SK-N-MC (cell line): ENCODE results near the gene UST.
"Not testable (repeated sequence)": the region's sequence is repeated elsewhere in the genome, so short reads cannot be mapped to it uniquely, and the experiment has no call there.

ENCODE experiments used
- DNase-seq: peaks from one replicate; pipeline ENCODE4 v3.0.0-alpha.2; 2011; ENCODE audit warnings: low read depth, low spot score
- H3K27ac ChIP-seq: fragments of 200-600 bp; sonication (generic); 2 replicates; pipeline ENCODE4 v1.5.1; 2016; ENCODE audit warnings: mixed run types
- H3K36me3 ChIP-seq: fragments of 200-600 bp; sonication (generic); 2 replicates; pipeline ENCODE4 v1.6.1; 2017; ENCODE audit warnings: antibody characterized with exemption, low read length, mixed read lengths; ENCODE audit not compliant: insufficient read depth
- H3K4me3 ChIP-seq: fragments of 200-600 bp; sonication (generic); 2 replicates; pipeline ENCODE4 v1.5.1; 2016
- H3K9ac ChIP-seq: fragments of 200-600 bp; sonication (generic); 2 replicates; pipeline ENCODE4 v1.8.0; 2017; ENCODE audit warnings: mixed run types, mixed read lengths; ENCODE audit not compliant: insufficient read length
- H3K9me3 ChIP-seq: fragments of 200-600 bp; sonication (generic); 2 replicates; pipeline ENCODE4 v1.6.1; 2017; ENCODE audit warnings: low read depth, mild to moderate bottlenecking, antibody characterized with exemption, low read length, moderate library complexity, mixed read lengths
- EZH2 ChIP-seq: fragments of 200-600 bp; sonication (generic); IDR thresholded peaks from one replicate; pipeline ENCODE4 v1.6.1; 2017; ENCODE audit warnings: antibody characterized with exemption
- FOXP2 ChIP-seq: optimal IDR thresholded peaks from 2 replicates; pipeline ENCODE3; 2011; ENCODE audit warnings: mild to moderate bottlenecking, moderate library complexity; ENCODE audit not compliant: insufficient read depth; ENCODE audit errors: extremely low read length, control extremely low read depth
- POLR2AphosphoS5 ChIP-seq: IDR thresholded peaks from 2 replicates; pipeline ENCODE4 v1.6.1; 2012; ENCODE audit warnings: mild to moderate bottlenecking, low read depth, low read length, borderline replicate concordance

UST gene

DNA sequence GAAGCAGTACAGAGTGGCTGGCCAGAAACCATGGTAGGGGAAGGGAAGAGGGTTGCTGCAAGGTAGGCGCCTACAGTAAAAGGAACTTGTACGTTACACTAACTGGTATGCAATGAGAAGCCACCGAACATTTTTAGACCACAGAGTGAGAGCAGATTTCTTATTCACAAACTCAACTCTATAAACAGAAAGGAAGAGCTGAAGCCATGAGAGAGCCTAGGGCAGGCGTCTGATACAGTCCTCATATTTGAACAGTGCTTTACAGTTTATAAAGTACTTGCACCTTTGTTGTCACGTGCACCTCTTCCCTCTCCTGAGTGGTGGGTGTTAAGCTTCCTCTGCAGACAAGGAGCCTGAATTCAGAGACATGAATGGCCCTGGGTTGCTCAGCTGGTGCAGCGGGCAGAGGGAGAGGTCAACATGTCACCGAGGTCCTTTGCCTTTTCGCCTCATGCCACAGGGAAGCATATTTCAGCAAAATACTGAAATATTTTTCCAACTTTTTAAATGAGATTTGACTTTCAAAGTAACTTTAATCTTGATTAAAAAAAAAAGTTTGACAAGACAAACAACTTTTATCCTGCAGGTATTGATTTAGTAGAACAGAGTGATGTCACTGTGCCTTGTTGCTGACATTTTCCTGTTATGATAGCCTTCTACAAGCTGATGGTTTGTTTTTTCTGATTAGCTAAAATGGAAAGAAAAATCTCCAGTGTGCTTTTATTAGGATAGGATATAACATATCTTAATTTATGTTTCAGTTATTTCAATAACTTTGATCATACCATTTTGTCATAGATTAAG is 23.8 kb downstream of the UST start:
- H3K27ac ChIP-seq = 0 out of 2 replicates have a peak overlapping the region, but pooled peaks have one; percentile 42
- H3K4me3 ChIP-seq = peak overlapping the region; percentile 18; the same call in 1 of the 2 replicates
- H3K36me3 ChIP-seq = no peaks in the 10 kb centered on the region
- no peak overlapping the region for H3K9ac ChIP-seq
- DNase-seq = no peak
- TF ChIP-seq FOXP2 (no peak), POLR2AphosphoS5 (no peak), EZH2 (no peak)
- H3K9me3 ChIP-seq = no peaks in the 10 kb centered on the region

DNA sequence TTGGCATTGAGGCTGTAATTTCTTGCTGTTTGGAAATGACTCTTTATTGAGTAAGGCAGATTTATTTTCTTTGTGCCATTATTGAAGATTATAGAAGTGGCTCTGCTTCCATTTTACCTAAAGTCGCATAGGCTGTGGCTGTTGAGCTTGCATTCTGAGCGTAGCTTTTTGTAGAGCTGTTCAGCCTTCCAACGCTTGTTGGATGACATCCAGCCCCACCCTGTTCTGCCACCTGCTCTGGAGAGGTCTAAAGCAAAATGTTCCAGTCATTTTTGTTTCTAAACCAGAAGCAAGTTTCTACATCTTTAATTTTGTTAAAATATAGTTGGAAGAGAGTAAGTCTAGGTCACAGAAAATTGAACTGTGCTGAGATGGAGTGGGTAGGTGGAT is 24.4 kb downstream of the UST start:
- Histone ChIP-seq H3K27ac (no peak overlapping the region), H3K36me3 (no peaks in the 10 kb centered on the region), H3K4me3 (peak overlapping the region; percentile 18; the same call in 1 of the 2 replicates), H3K9ac (no peak overlapping the region), H3K9me3 (no peaks in the 10 kb centered on the region)
- no peak for DNase-seq
- no peak for TF ChIP-seq POLR2AphosphoS5
- TF ChIP-seq EZH2 = no peak
- no peak for TF ChIP-seq FOXP2

DNA sequence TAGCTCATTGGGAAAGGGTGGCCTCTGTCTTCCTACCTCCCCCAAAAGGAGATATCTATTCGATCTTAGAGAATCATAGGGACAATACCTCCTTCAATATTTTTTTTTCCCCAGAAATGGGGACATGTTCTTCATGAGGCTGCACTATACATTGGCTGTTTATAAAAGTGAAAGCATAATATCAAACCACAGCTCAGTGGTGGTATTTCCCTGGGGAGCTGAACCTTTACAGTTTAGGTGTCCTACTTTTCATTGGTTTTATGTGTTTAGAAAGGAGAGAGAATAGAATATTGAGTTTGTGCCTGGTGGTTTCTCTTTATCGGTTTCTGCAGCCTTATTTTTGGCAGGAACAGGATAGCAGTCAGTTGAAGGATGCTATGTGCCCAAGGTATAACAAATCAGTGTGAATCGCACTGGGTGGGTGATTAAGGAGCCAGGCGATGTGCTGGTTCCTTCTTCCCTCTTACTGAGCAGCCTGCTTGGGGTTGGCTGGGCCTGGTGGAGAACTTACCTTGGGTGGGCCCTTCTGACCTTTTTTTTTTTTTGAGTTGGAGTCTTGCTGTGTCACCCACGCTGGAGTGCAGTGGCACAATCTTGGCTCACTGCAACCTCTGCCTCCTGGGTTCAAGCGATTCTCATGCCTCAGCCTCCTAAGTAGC is 25.2 kb downstream of the UST start:
- Histone ChIP-seq H3K27ac (no peak overlapping the region), H3K36me3 (no peaks in the 10 kb centered on the region)

DNA sequence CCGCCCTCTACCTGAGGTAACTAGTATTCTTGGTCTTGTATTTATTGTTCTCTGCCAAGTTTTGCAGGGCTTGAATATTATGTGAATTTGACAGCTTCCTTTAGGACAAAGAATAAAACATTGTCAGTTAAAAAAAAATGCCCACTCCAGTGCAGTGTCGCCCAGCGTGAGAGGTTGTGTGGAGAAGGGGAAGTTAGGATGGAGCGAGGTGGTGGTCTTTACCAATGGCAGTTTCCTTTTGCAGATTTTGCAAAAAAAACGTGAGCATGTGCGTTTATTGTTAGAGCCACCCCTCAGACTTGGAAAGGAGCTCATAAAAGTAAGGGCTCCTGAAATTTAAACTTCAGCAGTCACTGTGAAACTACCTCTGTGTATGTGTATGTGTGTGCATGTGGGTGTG is 28.3 kb downstream of the UST start:
- H3K9ac ChIP-seq = no peak overlapping the region
- no peaks in the 10 kb centered on the region for H3K9me3 ChIP-seq
- TF ChIP-seq POLR2AphosphoS5 = no peak
- TF ChIP-seq FOXP2 = no peak
- TF ChIP-seq EZH2 = no peak
- H3K36me3 ChIP-seq = no peaks in the 10 kb centered on the region
- no peak for DNase-seq
- no peak overlapping the region for H3K4me3 ChIP-seq
- H3K27ac ChIP-seq = no peak overlapping the region

More for the DNA sequence above, 25.2 kb downstream of the UST start:
- TF ChIP-seq FOXP2 = no peak
- no peak for TF ChIP-seq POLR2AphosphoS5
- no peak for TF ChIP-seq EZH2
- no peak for DNase-seq
- H3K9ac ChIP-seq = no peak overlapping the region
- H3K4me3 ChIP-seq = no peak overlapping the region
- H3K9me3 ChIP-seq = no peaks in the 10 kb centered on the region

DNA sequence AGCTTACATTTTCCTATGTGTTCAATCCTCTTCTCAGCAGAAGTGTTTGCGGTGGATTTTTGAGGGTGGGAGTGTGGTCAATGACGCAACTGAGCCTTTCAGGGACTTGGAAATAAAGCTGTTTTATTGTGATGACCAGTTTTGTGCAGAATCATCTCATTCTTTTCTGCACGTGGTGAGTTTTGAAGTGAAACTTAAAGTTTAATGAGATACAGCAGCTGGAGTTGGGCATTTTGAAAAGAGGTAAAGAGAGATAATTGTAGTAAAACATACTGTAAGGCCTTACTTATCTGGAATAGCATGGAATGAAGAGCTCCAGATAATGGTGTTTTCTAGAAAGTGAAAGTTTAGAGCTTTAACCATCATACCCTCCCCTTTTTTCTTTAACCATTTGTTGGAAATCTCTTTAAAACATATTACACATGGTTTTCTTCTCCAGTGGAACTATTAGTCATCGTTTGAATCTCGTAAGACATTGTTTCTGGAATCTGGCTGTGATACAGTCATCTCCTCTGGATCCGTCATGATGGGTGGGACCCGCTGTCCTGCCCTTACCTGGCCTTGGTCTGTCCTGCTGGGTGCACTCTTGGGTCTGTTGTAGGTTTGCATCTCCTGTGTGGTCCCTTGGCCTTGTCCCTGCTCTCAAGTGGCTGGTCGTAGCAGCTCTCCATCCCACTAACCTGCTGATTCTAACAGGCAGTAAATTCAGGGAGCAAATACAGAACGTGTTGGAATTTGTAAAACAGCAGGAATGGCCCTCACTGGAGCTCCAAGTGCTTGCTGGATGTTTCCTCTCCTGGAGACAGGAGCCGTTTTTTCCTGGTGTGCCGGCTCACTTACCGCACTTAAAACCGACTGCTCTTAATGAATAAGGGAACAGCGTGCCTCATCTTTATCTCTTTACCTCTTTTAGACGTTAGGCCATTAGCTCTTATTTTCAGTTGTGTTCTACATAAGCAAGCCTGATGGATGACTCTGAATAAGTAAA is 29.8 kb downstream of the UST start:
- Histone ChIP-seq H3K4me3 (peak overlapping the region; percentile 56), H3K36me3 (no peaks in the 10 kb centered on the region), H3K9ac (peak overlapping the region; percentile 2), H3K9me3 (no peaks in the 10 kb centered on the region), H3K27ac (peak overlapping the region; percentile 47)
- TF ChIP-seq EZH2 = no peak
- TF ChIP-seq POLR2AphosphoS5 = no peak
- no peak for TF ChIP-seq FOXP2
- DNase-seq = no peak

DNA sequence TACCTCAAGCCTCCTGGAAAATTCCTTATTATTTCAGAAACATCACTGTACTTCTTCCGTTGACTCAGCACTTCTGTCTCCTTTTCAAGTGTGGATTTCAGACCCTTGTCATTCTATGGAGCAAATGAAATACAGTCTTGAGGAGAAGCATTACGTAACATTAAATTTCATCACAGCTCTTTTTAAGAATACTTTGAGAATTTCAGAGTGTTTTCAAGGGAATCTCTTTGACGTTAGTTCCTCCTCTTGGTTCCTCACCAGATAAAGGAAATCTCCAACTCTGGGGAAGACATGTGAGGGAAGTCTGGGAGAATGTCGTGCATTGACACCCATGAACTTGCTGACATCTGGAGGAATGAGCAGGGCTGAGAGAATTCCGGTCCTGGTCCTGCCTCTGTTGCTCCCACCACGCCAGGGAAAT is 32.3 kb downstream of the UST start:
- Histone ChIP-seq H3K27ac (peak overlapping the region; percentile 13; the same call in 1 of the 2 replicates), H3K9ac (no peak overlapping the region), H3K4me3 (0 out of 2 replicates have a peak overlapping the region, but pooled peaks have one; percentile 14), H3K9me3 (no peaks in the 10 kb centered on the region), H3K36me3 (no peaks in the 10 kb centered on the region)
- no peak for TF ChIP-seq EZH2
- no peak; the same call in 1 of the 2 replicates for TF ChIP-seq POLR2AphosphoS5
- TF ChIP-seq FOXP2 = no peak
- DNase-seq = peak; percentile 57

DNA sequence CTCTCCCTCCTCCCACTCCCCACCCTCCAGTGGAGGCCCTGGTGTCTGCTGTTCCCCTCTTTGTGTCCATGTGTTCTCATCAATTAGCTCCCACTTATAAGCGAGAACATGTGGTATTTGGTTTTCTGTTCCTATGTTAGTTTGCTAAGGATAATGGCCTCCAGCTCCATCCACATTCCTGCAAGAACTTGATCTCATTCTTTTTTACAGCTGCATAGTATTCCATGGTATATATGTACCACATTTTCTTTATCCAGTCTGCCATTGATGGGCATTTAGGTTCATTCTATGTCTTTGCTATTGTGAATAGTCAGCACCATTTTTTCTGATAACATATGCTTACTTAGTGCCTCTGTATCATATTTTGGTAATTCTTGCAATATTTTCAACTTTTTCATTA is 33.6 kb downstream of the UST start:
- H3K9ac ChIP-seq, DNase-seq, H3K4me3 ChIP-seq, H3K36me3 ChIP-seq, H3K27ac ChIP-seq, H3K9me3 ChIP-seq: not testable (repeated sequence)

DNA sequence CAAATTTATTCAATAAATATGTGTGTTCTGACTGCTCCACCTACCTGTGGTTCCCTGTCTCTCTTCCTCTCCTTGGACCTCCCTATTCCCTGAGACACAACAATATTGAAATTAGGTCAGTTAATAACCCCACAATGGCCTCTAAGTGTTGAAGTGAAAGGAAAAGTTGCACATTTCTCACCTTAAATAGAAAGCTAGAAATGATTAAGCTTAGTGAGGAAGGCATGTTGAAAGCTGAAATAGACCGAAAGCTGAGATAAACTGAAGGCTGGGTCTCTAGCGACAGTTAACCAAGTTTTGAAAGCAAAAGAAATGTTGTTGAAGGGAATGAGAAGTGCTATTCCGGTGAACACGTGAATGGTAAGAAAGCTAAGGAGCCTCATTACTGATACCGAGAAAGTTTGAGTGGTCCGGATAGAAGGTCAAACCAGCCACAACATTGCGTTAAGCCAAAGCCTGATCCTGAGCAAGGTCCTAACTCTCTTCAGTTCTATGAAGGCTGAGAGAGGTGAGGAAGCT is 34.1 kb downstream of the UST start:
- DNase-seq = no peak
- H3K27ac ChIP-seq = no peak overlapping the region
- no peak overlapping the region for H3K4me3 ChIP-seq
- H3K36me3 ChIP-seq = no peaks in the 10 kb centered on the region
- H3K9me3 ChIP-seq = no peaks in the 10 kb centered on the region
- TF ChIP-seq FOXP2 (no peak), EZH2 (no peak), POLR2AphosphoS5 (no peak)
- no peak overlapping the region for H3K9ac ChIP-seq
